ENCODE measurements around the gene RPS6KA2. TPM values are rescaled to one million over a fixed set of nuclear protein-coding genes. Genes with fewer than 3 reads are reported as not detected.

Gene RPS6KA2
- total RNA-seq, 1 donor from 2014 or later = 37.5 TPM

DNA sequence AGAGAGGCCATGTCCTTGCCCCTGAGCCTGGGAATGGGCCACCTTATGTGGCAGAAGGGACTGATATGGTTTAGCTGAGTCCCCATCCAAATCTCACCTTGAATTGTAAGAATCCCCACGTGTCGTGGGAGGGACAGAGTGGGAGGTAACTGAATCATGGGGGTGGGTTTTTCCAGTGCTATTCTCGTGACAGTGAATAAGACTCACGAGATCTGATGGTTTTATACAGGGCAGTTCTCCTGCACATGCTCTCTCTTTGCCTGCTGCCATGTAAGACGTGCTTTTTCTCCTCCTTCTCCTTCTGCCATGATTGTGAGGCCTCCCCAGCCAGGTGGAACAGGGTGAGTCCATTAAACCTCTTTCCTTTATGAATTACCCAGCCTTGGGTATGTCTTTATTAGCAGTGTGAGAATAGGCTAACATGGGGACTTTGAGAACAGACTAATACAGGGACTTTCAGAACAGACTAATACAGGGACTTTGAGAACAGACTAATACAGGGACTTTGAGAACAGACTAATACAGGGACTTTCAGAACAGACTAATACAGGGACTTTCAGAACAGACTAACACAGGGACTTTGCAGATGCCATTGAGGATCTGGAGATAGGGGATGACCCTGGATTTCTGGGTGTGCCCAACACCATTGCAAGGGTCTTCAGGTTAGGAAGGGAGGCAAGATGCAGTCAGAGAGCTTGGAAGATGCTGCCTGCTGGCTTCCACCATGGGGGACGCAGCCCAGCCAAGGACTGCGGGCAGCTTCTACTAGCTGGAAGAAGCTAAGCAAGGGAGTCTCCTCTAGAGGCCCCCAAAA is 127.5 kb downstream of the RPS6KA2 start:
- Mint-ChIP-seq H3K9me3 (ENCODE audit: low read depth) (no peaks in the 10 kb centered on the region), H3K36me3 (ENCODE audit: insufficient read depth) (peaks cover 13% of the 10 kb centered on the region), H3K27ac (no peak overlapping the region), H3K27me3 (no peaks in the 10 kb centered on the region), H3K4me1 (ENCODE audit: low read depth) (no peaks in the 10 kb centered on the region), H3K4me3 (ENCODE audit: low read depth) (no peak overlapping the region)
- DNase-seq (ENCODE audit: low spot score, unreplicated experiment) = no peak
- TF ChIP-seq CTCF (IDR thresholded peaks at IDR 0.05; ENCODE audit: unreplicated experiment) = no peak

GRCh38 chr6:166498661-166499349 is 128.2 kb downstream of the RPS6KA2 start:
- H3K27ac Mint-ChIP-seq = no peak overlapping the region
- H3K36me3 Mint-ChIP-seq (ENCODE audit: insufficient read depth) = peaks cover 12% of the 10 kb centered on the region
- no peaks in the 10 kb centered on the region for H3K27me3 Mint-ChIP-seq
- no peak for DNase-seq (ENCODE audit: low spot score, unreplicated experiment)
- H3K4me3 Mint-ChIP-seq (ENCODE audit: low read depth) = no peak overlapping the region
- H3K9me3 Mint-ChIP-seq (ENCODE audit: low read depth) = no peaks in the 10 kb centered on the region
- H3K4me1 Mint-ChIP-seq (ENCODE audit: low read depth) = no peaks in the 10 kb centered on the region
- no peak for TF ChIP-seq CTCF (IDR thresholded peaks at IDR 0.05; ENCODE audit: unreplicated experiment)

DNA sequence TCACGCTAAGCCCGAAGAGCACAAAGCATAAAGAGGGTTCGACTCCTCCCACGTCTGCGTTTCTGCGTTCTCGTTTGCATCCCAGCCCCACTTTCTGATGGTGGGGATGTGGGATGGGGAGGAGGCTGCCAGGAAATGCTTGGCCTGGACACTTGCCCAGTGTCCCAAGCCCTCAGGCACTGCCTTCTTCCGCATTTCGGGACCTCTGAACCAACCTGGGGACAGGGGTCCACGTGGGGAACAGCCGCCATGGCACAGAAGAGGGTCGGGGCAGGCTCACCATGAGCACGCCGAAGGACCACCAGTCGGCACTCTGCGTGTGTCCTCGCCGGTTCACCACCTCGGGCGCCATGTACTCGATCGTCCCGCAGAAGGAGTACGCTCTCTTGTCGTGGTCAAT is 128.8 kb downstream of the RPS6KA2 start:
- Mint-ChIP-seq H3K9me3 (ENCODE audit: low read depth) (no peaks in the 10 kb centered on the region), H3K36me3 (ENCODE audit: insufficient read depth) (peaks cover 11% of the 10 kb centered on the region), H3K27me3 (no peaks in the 10 kb centered on the region), H3K27ac (no peak overlapping the region), H3K4me3 (ENCODE audit: low read depth) (no peak overlapping the region), H3K4me1 (ENCODE audit: low read depth) (no peaks in the 10 kb centered on the region)
- DNase-seq (ENCODE audit: low spot score, unreplicated experiment) = no peak
- no peak for TF ChIP-seq CTCF (IDR thresholded peaks at IDR 0.05; ENCODE audit: unreplicated experiment)

DNA sequence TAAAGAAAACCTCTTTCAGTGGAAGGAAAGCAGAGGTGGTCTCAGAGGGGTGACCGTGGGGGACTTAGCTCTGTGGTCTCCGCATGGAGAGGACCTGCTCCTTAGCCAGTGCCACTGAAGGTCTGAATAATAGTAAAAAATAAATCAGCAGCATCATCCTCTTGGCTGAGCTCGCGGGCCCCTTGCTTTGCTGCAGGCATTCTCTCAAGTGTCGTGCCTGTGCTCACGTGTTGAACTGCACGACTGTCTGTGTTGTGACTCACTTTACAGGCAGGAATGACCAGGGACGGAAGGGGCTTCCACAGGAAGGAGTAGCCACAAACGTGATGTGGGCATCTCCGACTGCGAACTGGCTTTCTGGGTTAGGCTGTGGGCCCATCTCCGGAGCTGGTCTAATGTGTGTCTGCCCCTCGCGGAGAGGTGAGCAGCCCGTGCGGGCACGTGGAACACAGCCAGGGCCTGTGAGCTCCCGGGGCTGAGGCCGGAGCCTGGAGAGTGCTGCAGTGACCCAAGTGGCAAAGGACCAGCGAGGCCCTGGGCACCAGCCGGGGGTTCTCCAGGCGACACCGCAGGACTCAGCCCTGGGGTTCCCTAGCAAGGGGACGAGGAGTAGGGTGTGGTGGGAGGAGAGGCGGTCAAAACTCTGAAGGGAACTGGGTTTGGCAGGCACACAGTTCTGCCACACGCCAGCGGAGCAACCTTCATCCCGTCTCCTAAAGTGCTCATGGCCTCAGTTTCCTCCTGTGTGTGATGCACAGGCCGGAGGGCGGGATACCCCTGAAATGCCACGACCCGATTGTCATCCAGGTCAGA is 129.8 kb downstream of the RPS6KA2 start:
- Mint-ChIP-seq H3K4me3 (ENCODE audit: low read depth) (no peak overlapping the region), H3K9me3 (ENCODE audit: low read depth) (no peaks in the 10 kb centered on the region), H3K27ac (no peak overlapping the region), H3K27me3 (no peaks in the 10 kb centered on the region), H3K36me3 (ENCODE audit: insufficient read depth) (peaks cover 11% of the 10 kb centered on the region), H3K4me1 (ENCODE audit: low read depth) (no peaks in the 10 kb centered on the region)
- TF ChIP-seq CTCF (IDR thresholded peaks at IDR 0.05; ENCODE audit: unreplicated experiment) = no peak
- no peak for DNase-seq (ENCODE audit: low spot score, unreplicated experiment)

GRCh38 chr6:166496460-166496859 is 130.6 kb downstream of the RPS6KA2 start:
- Mint-ChIP-seq H3K27ac (no peak overlapping the region), H3K9me3 (ENCODE audit: low read depth) (no peaks in the 10 kb centered on the region), H3K4me1 (ENCODE audit: low read depth) (no peaks in the 10 kb centered on the region), H3K27me3 (no peaks in the 10 kb centered on the region), H3K4me3 (ENCODE audit: low read depth) (no peak overlapping the region), H3K36me3 (ENCODE audit: insufficient read depth) (peaks cover 11% of the 10 kb centered on the region)
- no peak for TF ChIP-seq CTCF (IDR thresholded peaks at IDR 0.05; ENCODE audit: unreplicated experiment)
- no peak for DNase-seq (ENCODE audit: low spot score, unreplicated experiment)
